Uterus (tissue), 4 donors: ENCODE measurements around the gene RAP1B. TPM values are rescaled to one million over a fixed set of nuclear protein-coding genes. Genes with fewer than 3 reads are reported as not detected.

Experiments
- DNase-seq, 2 donors: peaks; one replicate each; pipeline ENCODE4 v3.0.0-alpha.2; 2019 to 2020
- H3K27ac ChIP-seq, 2 donors: fragments of 200-600 bp; sonication (generic); 1 replicate in 1 of 2; 2 replicates in 1 of 2; pipeline ENCODE4 v1.5.1; 2016 to 2018
- H3K27me3 ChIP-seq, 2 donors: fragments of 200-600 bp; sonication (generic); one replicate each; pipeline ENCODE4 v1.5.1; 2018 to 2019; ENCODE audit warnings: control low read depth in 1 of 2
- H3K36me3 ChIP-seq, 2 donors: fragments of 200-600 bp; sonication (generic); one replicate each; pipeline ENCODE4 v1.5.1; 2019; ENCODE audit warnings: control low read depth in 1 of 2
- H3K4me1 ChIP-seq, 2 donors: fragments of 200-600 bp; sonication (generic); one replicate each; pipeline ENCODE4 v1.5.1; 2018 to 2019; ENCODE audit warnings: control low read depth in 1 of 2
- H3K4me3 ChIP-seq, 2 donors: fragments of 200-600 bp; sonication (generic); 1 replicate in 1 of 2; 2 replicates in 1 of 2; pipeline ENCODE4 v1.5.1; 2018 to 2019; ENCODE audit warnings: mild to moderate bottlenecking in 1 of 2
- H3K9me3 ChIP-seq, 2 donors: fragments of 200-600 bp; sonication (generic); one replicate each; pipeline ENCODE4 v1.5.1; 2019; ENCODE audit warnings: control low read depth in 1 of 2
- CTCF ChIP-seq, 4 experiments: fragments of 200-600 bp in 2 of 4; fragments of 450-650 bp in 2 of 4; sonication (generic) in 2 of 4; IDR thresholded peaks; one replicate each; pipeline ENCODE4 v1.5.1; 2016 to 2019; ENCODE audit warnings: antibody characterized with exemption in 4 of 4, mild to moderate bottlenecking in 2 of 4, moderate library complexity in 1 of 4
- POLR2A ChIP-seq, 2 donors: fragments of 450-650 bp; IDR thresholded peaks; one replicate each; pipeline ENCODE4 v1.6.1; 2016; ENCODE audit warnings: antibody characterized with exemption in 2 of 2, mild to moderate bottlenecking in 1 of 2, moderate library complexity in 1 of 2
- intact Hi-C: fragments of 100-400 bp; cut with DNase I; formaldehyde crosslinking; loops from one replicate; pipeline ENCODE4 v1.15.1; 2023; ENCODE audit warnings: low total_unique reads
- total RNA-seq, 4 donors: library from RNA; depleted of rRNA in 3 of 4; stranded (reverse); fragments of >200 nt in 3 of 4; gene quantifications; one replicate each; pipeline versions ENCODE4 v1.1.0 to v1.2.4, GENCODE V29; 2014 to 2023
- donor health status: DM: yes; HTN: yes; CAD: no.

RAP1B gene
- total RNA-seq: 100 to 1,000 TPM; 166 to 257 (median 214) TPM

DNA sequence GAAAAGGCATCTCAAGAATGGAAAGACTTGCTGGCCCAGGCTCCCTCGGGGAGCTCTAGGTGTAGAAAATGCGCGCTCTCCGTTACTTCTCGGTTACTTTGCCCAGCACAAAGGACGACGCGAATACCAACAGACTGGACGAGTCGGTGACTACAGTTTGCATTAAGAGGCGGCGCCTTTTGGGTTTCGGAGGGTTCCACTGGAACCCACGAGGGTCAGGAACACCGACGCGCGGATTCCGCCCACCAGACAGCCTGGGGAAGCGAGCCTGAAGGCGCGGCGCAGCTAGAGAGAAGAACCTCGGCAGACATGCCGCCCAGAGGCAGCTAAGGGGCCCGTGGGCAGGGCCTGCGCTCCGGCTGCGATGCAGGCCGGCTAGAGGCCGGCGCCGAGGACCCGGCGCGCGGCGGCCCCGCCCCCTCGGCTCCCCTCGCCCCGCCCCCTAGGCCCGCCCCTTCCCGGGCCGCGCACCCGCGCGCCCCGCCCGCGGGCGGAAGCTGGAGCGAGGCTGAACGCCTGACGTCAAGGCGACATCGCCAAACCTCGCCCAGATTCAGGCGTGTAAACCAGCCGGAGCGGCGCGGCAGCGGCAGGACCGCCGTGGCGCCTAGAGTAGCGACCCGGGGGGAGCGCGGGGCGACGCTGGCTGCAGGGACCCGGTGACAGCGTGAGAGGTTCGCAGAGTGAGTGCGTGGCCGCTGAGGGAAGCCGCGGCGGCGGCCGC is at the start of gene RAP1B:
TSS of gene RAP1B (plus strand) at position 530 of the 724 bp plus-strand sequence. CDS start 37,826 bp downstream, outside the sequence.
- TF ChIP-seq POLR2A (IDR thresholded peaks at IDR 0.05) (peak; percentile 94 to 99), CTCF (IDR thresholded peaks at IDR 0.05) (peak in 1 of 4 experiments; percentile 25)
- Histone ChIP-seq H3K27me3 (no peaks in the 10 kb centered on the region), H3K4me3 (peak within 1 kb of the TSS; percentile 77 to 79), H3K27ac (peak within 1 kb of the TSS; percentile 96), H3K36me3 (no peaks in the 10 kb centered on the region), H3K4me1 (peaks cover 0 to 12% of the 10 kb centered on the region in 2 donors), H3K9me3 (no peaks in the 10 kb centered on the region)
- intact Hi-C loops: no loop called here
- DNase-seq: peak; percentile 85 to 91

GRCh38 chr12:68561830-68562229 is 48.9 kb upstream of the RAP1B start:
- TF ChIP-seq CTCF (IDR thresholded peaks at IDR 0.05) (no peak), POLR2A (IDR thresholded peaks at IDR 0.05) (no peak)
- no peaks in the 10 kb centered on the region for H3K9me3 ChIP-seq
- H3K27ac ChIP-seq: no peak overlapping the region
- DNase-seq: no peak
- peaks cover 0 to 4% of the 10 kb centered on the region in 2 donors for H3K4me1 ChIP-seq
- no peaks in the 10 kb centered on the region for H3K27me3 ChIP-seq
- H3K36me3 ChIP-seq: no peaks in the 10 kb centered on the region
- no peak overlapping the region for H3K4me3 ChIP-seq
- intact Hi-C loops: no loop called here

GRCh38 chr12:68564166-68564565 is 46.5 kb upstream of the RAP1B start:
- TF ChIP-seq POLR2A (IDR thresholded peaks at IDR 0.05): no peak
- TF ChIP-seq CTCF (IDR thresholded peaks at IDR 0.05): no peak
- intact Hi-C loops: no loop called here
- peak overlapping the region in 1 of 2 donors; percentile 60 for H3K27ac ChIP-seq

GRCh38 chr12:68565391-68565903 is 45.3 kb upstream of the RAP1B start:
- Histone ChIP-seq H3K27me3 (no peaks in the 10 kb centered on the region), H3K27ac (peak overlapping the region; percentile 24 to 60), H3K4me1 (peaks cover 0 to 4% of the 10 kb centered on the region in 2 donors), H3K9me3 (no peaks in the 10 kb centered on the region), H3K4me3 (no peak overlapping the region), H3K36me3 (no peaks in the 10 kb centered on the region)
- DNase-seq: peak in 1 of 2 donors; percentile 35
- TF ChIP-seq CTCF (IDR thresholded peaks at IDR 0.05): no peak
- TF ChIP-seq POLR2A (IDR thresholded peaks at IDR 0.05): no peak
- intact Hi-C loops: no loop called here

More at GRCh38 chr12:68564166-68564565, 46.5 kb upstream of the RAP1B start:
- DNase-seq: no peak
- H3K4me3 ChIP-seq: no peak overlapping the region
- no peaks in the 10 kb centered on the region for H3K9me3 ChIP-seq
- peaks cover 0 to 4% of the 10 kb centered on the region in 2 donors for H3K4me1 ChIP-seq
- no peaks in the 10 kb centered on the region for H3K27me3 ChIP-seq
- H3K36me3 ChIP-seq: no peaks in the 10 kb centered on the region

- Histone ChIP-seq H3K4me3 (no peak overlapping the region), H3K4me1 (peaks cover 0 to 4% of the 10 kb centered on the region in 2 donors), H3K36me3 (no peaks in the 10 kb centered on the region), H3K27ac (no peak overlapping the region), H3K27me3 (no peaks in the 10 kb centered on the region), H3K9me3 (no peaks in the 10 kb centered on the region)
- intact Hi-C loops: no loop called here
- no peak for DNase-seq
- no peak for TF ChIP-seq POLR2A (IDR thresholded peaks at IDR 0.05)
- TF ChIP-seq CTCF (IDR thresholded peaks at IDR 0.05): no peak
Observed at GRCh38 chr12:68568922-68569569, 41.7 kb upstream of the RAP1B start.
